Uterus (tissue), 2 donors: ENCODE measurements around the gene HTT.
A peak's percentile ranks its signal among the peaks of the same experiment; 100 is the strongest.

ENCODE experiments used
- POLR2A ChIP-seq, 2 donors: fragments of 450-650 bp; IDR thresholded peaks; one replicate each; pipeline ENCODE4 v1.6.1; 2016; ENCODE audit warnings: antibody characterized with exemption in 2 of 2, mild to moderate bottlenecking in 1 of 2, moderate library complexity in 1 of 2
- TF ChIP-seq, protein P1 (sequence below), 4 experiments: fragments of 200-600 bp in 2 of 4; fragments of 450-650 bp in 2 of 4; sonication (generic) in 2 of 4; IDR thresholded peaks; one replicate each; pipeline ENCODE4 v1.5.1; 2016 to 2019; ENCODE audit warnings: antibody characterized with exemption in 4 of 4, mild to moderate bottlenecking in 2 of 4, moderate library complexity in 1 of 4

- TF ChIP-seq, protein P1, sequence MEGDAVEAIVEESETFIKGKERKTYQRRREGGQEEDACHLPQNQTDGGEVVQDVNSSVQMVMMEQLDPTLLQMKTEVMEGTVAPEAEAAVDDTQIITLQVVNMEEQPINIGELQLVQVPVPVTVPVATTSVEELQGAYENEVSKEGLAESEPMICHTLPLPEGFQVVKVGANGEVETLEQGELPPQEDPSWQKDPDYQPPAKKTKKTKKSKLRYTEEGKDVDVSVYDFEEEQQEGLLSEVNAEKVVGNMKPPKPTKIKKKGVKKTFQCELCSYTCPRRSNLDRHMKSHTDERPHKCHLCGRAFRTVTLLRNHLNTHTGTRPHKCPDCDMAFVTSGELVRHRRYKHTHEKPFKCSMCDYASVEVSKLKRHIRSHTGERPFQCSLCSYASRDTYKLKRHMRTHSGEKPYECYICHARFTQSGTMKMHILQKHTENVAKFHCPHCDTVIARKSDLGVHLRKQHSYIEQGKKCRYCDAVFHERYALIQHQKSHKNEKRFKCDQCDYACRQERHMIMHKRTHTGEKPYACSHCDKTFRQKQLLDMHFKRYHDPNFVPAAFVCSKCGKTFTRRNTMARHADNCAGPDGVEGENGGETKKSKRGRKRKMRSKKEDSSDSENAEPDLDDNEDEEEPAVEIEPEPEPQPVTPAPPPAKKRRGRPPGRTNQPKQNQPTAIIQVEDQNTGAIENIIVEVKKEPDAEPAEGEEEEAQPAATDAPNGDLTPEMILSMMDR (IDR thresholded peaks at IDR 0.05) = peak; percentile 39 to 65 (median 62)
- no peak for TF ChIP-seq POLR2A (IDR thresholded peaks at IDR 0.05)
These were observed 26.8 kb upstream of the HTT start for GRCh38 chr4:3047464-3048286.
